Esophagus squamous epithelium (tissue), 5 donors: ENCODE measurements around the gene FTSJ1. TPM values are rescaled to one million over a fixed set of nuclear protein-coding genes. Genes with fewer than 3 reads are reported as not detected.
A peak's percentile ranks its signal among the peaks of the same experiment; 100 is the strongest.

ENCODE experiments used
- DNase-seq: peaks from one replicate; lab custom pipeline; 2025; lab: John Stamatoyannopoulos, UW
- H3K27ac ChIP-seq, 4 donors: fragments of 200-600 bp; sonication (generic); one replicate each; pipeline ENCODE4 v1.5.1; 2016 to 2019; ENCODE audit warnings: mild to moderate bottlenecking in 1 of 4
- H3K27me3 ChIP-seq, 4 donors: fragments of 200-600 bp; sonication (generic); 1 replicate in 3 of 4; 2 replicates in 1 of 4; pipeline versions ENCODE4 v1.5.1 to v1.6.0; 2017 to 2021; ENCODE audit warnings: antibody characterized with exemption in 1 of 4
- H3K36me3 ChIP-seq, 3 donors: fragments of 200-600 bp; sonication (generic); one replicate each; pipeline ENCODE4 v1.5.1; 2016 to 2019
- H3K4me1 ChIP-seq, 3 donors: fragments of 200-600 bp; sonication (generic); one replicate each; pipeline ENCODE4 v1.5.1; 2017 to 2019
- H3K4me3 ChIP-seq, 4 donors: fragments of 200-600 bp; sonication (generic); 1 replicate in 3 of 4; 2 replicates in 1 of 4; pipeline ENCODE4 v1.5.1; 2016 to 2019; ENCODE audit warnings: mild to moderate bottlenecking in 2 of 4, moderate library complexity in 1 of 4
- H3K9me3 ChIP-seq, 3 donors: fragments of 200-600 bp; sonication (generic); one replicate each; pipeline ENCODE4 v1.5.1; 2016 to 2019
- CTCF ChIP-seq, 6 experiments: fragments of 450-650 bp in 4 of 6; fragments of 200-600 bp in 2 of 6; sonication (generic) in 2 of 6; IDR thresholded peaks; one replicate each; pipeline ENCODE4 v1.5.1; 2016 to 2019; ENCODE audit warnings: antibody characterized with exemption in 6 of 6, mild to moderate bottlenecking in 4 of 6, moderate library complexity in 4 of 6
- POLR2A ChIP-seq, 4 donors: fragments of 450-650 bp; IDR thresholded peaks; one replicate each; pipeline ENCODE4 v1.6.1; 2017; ENCODE audit warnings: antibody characterized with exemption in 4 of 4, mild to moderate bottlenecking in 4 of 4, moderate library complexity in 3 of 4
- WGBS, 2 donors: methylation state at CpG; one replicate each; pipeline ENCODE4 v1.1.5; 2018; 5-methylcytosine and 5-hydroxymethylcytosine counted together
- intact Hi-C: fragments of 100-400 bp; cut with DNase I; formaldehyde crosslinking; loops from one replicate; pipeline ENCODE4 v1.15.0; 2022
- total RNA-seq, 4 donors: library from RNA; depleted of rRNA; stranded (reverse); fragments of >200 nt; gene quantifications; one replicate each; pipeline ENCODE4 v1.1.0, GENCODE V29; 2016
- donor health status: DM: yes; HTN: yes; CAD: no.

The FTSJ1 gene
- total RNA-seq, 4 donors from 2014 or later = 33.4 to 61.8 (median 45.8) TPM

GRCh38 chrX:48531358-48531959 lies 55.5 kb downstream of the FTSJ1 start:
- Histone ChIP-seq H3K4me3 (no peak overlapping the region), H3K4me1 (peaks cover 0 to 16% (median 4%) of the 10 kb centered on the region in 3 donors), H3K9me3 (no peaks in the 10 kb centered on the region), H3K27me3 (no peaks in the 10 kb centered on the region), H3K27ac (peak overlapping the region; percentile 81 to 87 (median 82)), H3K36me3 (peaks cover 0 to 26% (median 9%) of the 10 kb centered on the region in 3 donors)
- 44 to 57% methylated on average over 4 to 5 of the region's 5 CpGs for WGBS, 2 donors
- intact Hi-C loops = no loop called here
- TF ChIP-seq CTCF (IDR thresholded peaks at IDR 0.05) = no peak
- TF ChIP-seq POLR2A (IDR thresholded peaks at IDR 0.05) = no peak
- DNase-seq = no peak

- WGBS, 2 donors = no CpG with 5 or more reads among the region's 1 CpG
- no peak for DNase-seq
- intact Hi-C loops = no loop called here
- Histone ChIP-seq H3K36me3 (peaks cover 0 to 19% (median 6%) of the 10 kb centered on the region in 3 donors), H3K27me3 (no peaks in the 10 kb centered on the region), H3K9me3 (no peaks in the 10 kb centered on the region), H3K4me1 (peaks cover 0 to 16% (median 4%) of the 10 kb centered on the region in 3 donors), H3K27ac (peak overlapping the region; percentile 81 to 87 (median 82)), H3K4me3 (no peak overlapping the region)
- TF ChIP-seq POLR2A (IDR thresholded peaks at IDR 0.05) = no peak
- TF ChIP-seq CTCF (IDR thresholded peaks at IDR 0.05) = no peak
Measured at GRCh38 chrX:48532161-48532560, 56.2 kb downstream of the FTSJ1 start.

GRCh38 chrX:48533165-48533564 lies 57.2 kb downstream of the FTSJ1 start:
- no peak for TF ChIP-seq CTCF (IDR thresholded peaks at IDR 0.05)
- intact Hi-C loops = no loop called here
- H3K27me3 ChIP-seq = no peaks in the 10 kb centered on the region
- H3K36me3 ChIP-seq = peaks cover 0 to 8% (median 0%) of the 10 kb centered on the region in 3 donors
- DNase-seq = no peak
- no peak overlapping the region for H3K4me3 ChIP-seq
- peak overlapping the region in 3 of 4 donors; percentile 81 to 87 (median 81) for H3K27ac ChIP-seq
- peaks cover 0 to 16% (median 4%) of the 10 kb centered on the region in 3 donors for H3K4me1 ChIP-seq
- no peaks in the 10 kb centered on the region for H3K9me3 ChIP-seq
- WGBS, 2 donors = 68 to 80% methylated on average over 3 of the region's 3 CpGs

Other genes starting within 250 kb of the FTSJ1 start
- gene SSX1, start 220.8 kb upstream of the FTSJ1 start, total RNA-seq = not detected
- gene SSX3, start 119.5 kb upstream of the FTSJ1 start, total RNA-seq = not detected
- not detected for gene SSX4, start 92.7 kb upstream of the FTSJ1 start, total RNA-seq
- not detected for gene SSX4B, start 64.2 kb upstream of the FTSJ1 start, total RNA-seq
- 10 to 100 TPM in 3 of 4 donors, 1 to 10 TPM in 1; 9.6 to 25.4 (median 24.7) TPM for gene SLC38A5, start 5.9 kb upstream of the FTSJ1 start, total RNA-seq
- gene PORCN, start 32.8 kb downstream of the FTSJ1 start, total RNA-seq = 10 to 100 TPM; 11.2 to 25.8 (median 17.6) TPM
- gene EBP, start 45.6 kb downstream of the FTSJ1 start, total RNA-seq = 100 to 1,000 TPM in 1 of 4 donors, 10 to 100 TPM in 3; 60.8 to 119 (median 87.1) TPM
- 10 to 100 TPM in 1 of 4 donors, 1 to 10 TPM in 3; 5.5 to 11.7 (median 8.5) TPM for gene TBC1D25, start 63.5 kb downstream of the FTSJ1 start, total RNA-seq
- gene RBM3, start 98.3 kb downstream of the FTSJ1 start, total RNA-seq = 100 to 1,000 TPM; 110 to 220 (median 214) TPM
- gene WDR13, start 121.3 kb downstream of the FTSJ1 start, total RNA-seq = 10 to 100 TPM; 50.5 to 86.6 (median 68.5) TPM
- 1 to 10 TPM; 1.2 to 7.1 (median 3.7) TPM for gene WAS, start 207.6 kb downstream of the FTSJ1 start, total RNA-seq
- 10 to 100 TPM in 1 of 4 donors, 1 to 10 TPM in 3; 4.6 to 12.1 (median 8.2) TPM for gene SUV39H1, start 220.5 kb downstream of the FTSJ1 start, total RNA-seq